ENCODE measurements around the gene GGT7. TPM values are rescaled to one million over a fixed set of nuclear protein-coding genes. Genes with fewer than 3 reads are reported as not detected.
A peak's percentile ranks its signal among the peaks of the same experiment; 100 is the strongest.

The GGT7 gene
- total RNA-seq, 4 donors from 2014 or later: 11.2 to 19.1 (median 15.1) TPM

DNA sequence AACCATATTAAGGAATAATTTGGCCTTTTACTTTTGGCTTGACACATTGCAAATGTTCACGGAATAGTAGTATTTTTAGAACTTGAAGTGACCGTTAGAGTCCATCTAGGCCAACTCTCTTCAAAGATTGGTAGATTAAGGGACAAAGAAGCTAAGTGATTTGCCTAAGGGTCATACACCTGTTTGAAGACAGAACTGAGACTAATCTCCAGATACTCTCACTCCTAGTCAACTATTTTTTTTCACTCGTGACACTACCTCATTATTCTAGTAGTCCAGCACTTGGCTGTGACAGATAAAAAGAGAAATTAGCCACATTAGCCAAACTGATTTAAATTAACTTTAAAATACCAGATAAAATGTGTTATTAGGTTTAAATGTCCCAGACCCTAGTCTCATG lies 14.4 kb upstream of the GGT7 start:
- in situ Hi-C loops (cut with MboI; ENCODE audit: low pct_ligation_motif_present in 1 of 4, low pct_unique_long_range_greater_than_20kb in 1 of 4, low sequenced_read_pairs in 3 of 4): no loop called here
- intact Hi-C loops (cut with DNase I; ENCODE audit: low total_unique reads): no loop called here
- WGBS, 2 donors (ENCODE audit: low coverage in 1 of 2): 44 to 56% methylated on average over 3 of the region's 3 CpGs
- no peak for DNase-seq
- H3K4me3 ChIP-seq: no peak overlapping the region
- no peak overlapping the region for H3K27ac ChIP-seq
- peaks cover 0 to 21% (median 5%) of the 10 kb centered on the region in 4 donors for H3K36me3 ChIP-seq
- no peaks in the 10 kb centered on the region for H3K9me3 ChIP-seq
- peaks cover 0 to 47% (median 16%) of the 10 kb centered on the region in 4 donors for H3K4me1 ChIP-seq
- no peaks in the 10 kb centered on the region for H3K27me3 ChIP-seq
- no peak for TF ChIP-seq EP300 (IDR thresholded peaks at IDR 0.05; ENCODE audit: low read depth)
- no peak for TF ChIP-seq POLR2A (IDR thresholded peaks at IDR 0.05)
- TF ChIP-seq, protein P1, sequence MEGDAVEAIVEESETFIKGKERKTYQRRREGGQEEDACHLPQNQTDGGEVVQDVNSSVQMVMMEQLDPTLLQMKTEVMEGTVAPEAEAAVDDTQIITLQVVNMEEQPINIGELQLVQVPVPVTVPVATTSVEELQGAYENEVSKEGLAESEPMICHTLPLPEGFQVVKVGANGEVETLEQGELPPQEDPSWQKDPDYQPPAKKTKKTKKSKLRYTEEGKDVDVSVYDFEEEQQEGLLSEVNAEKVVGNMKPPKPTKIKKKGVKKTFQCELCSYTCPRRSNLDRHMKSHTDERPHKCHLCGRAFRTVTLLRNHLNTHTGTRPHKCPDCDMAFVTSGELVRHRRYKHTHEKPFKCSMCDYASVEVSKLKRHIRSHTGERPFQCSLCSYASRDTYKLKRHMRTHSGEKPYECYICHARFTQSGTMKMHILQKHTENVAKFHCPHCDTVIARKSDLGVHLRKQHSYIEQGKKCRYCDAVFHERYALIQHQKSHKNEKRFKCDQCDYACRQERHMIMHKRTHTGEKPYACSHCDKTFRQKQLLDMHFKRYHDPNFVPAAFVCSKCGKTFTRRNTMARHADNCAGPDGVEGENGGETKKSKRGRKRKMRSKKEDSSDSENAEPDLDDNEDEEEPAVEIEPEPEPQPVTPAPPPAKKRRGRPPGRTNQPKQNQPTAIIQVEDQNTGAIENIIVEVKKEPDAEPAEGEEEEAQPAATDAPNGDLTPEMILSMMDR (IDR thresholded peaks at IDR 0.05): no peak
- TF ChIP-seq POLR2AphosphoS5 (IDR thresholded peaks at IDR 0.05): no peak

DNA sequence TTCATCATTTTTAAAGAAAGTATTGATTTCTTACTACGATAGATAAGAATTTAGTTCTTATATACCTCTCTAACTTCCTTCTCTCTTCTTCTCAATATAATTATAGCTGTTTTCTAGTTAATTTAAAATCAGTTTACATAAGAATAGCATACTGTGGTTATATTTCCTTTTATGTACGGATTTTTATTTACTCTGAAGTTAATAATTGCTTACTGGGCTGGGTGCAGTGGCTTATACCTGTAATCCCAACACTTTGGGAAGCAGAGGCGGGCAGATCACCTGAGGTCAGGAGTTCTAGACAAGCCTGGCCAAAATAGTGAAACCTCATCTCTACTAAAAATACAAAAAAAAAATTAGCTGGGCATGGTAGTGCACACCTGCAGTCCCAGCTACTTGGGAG lies 13.5 kb upstream of the GGT7 start:
- Histone ChIP-seq H3K27ac (peak overlapping the region in 1 of 4 donors; percentile 54), H3K4me3 (no peak overlapping the region), H3K9me3 (no peaks in the 10 kb centered on the region), H3K27me3 (no peaks in the 10 kb centered on the region), H3K4me1 (peaks cover 0 to 42% (median 9%) of the 10 kb centered on the region in 4 donors), H3K36me3 (peaks cover 0 to 21% (median 5%) of the 10 kb centered on the region in 4 donors)
- no peak for DNase-seq
- intact Hi-C loops (cut with DNase I; ENCODE audit: low total_unique reads): no loop called here
- 55 to 63% methylated on average over 1 to 3 of the region's 3 CpGs for WGBS, 2 donors (ENCODE audit: low coverage in 1 of 2)
- in situ Hi-C loops (cut with MboI; ENCODE audit: low pct_ligation_motif_present in 1 of 4, low pct_unique_long_range_greater_than_20kb in 1 of 4, low sequenced_read_pairs in 3 of 4): no loop called here
- TF ChIP-seq, protein P1 (IDR thresholded peaks at IDR 0.05): no peak

DNA sequence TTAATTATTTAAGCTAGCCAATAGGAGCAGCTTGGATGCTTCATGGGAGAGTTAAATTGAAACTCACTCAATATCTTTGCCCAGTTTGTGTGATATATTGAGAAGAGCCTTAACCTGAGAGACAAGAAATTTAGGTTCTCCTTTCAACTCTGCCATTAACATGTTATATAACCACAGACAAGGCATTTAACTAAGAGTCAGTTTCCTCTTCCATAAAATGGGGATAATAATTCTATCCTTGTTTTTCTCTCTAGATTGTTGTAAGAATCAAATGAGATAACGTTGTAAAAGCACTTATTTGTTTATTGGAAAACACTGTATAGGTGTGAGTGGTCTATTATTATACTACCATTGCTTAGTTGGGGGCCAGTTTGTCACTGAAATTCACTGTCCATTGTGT lies 11.6 kb upstream of the GGT7 start:
- intact Hi-C loops (cut with DNase I; ENCODE audit: low total_unique reads): no loop called here
- Histone ChIP-seq H3K4me1 (peaks cover 0 to 43% (median 17%) of the 10 kb centered on the region in 4 donors), H3K27me3 (no peaks in the 10 kb centered on the region), H3K36me3 (peaks cover 0 to 21% (median 5%) of the 10 kb centered on the region in 4 donors), H3K27ac (no peak overlapping the region), H3K4me3 (no peak overlapping the region), H3K9me3 (no peaks in the 10 kb centered on the region)
- in situ Hi-C loops (cut with MboI; ENCODE audit: low pct_ligation_motif_present in 1 of 4, low pct_unique_long_range_greater_than_20kb in 1 of 4, low sequenced_read_pairs in 3 of 4): no loop called here
- 58 to 70% methylated on average over 1 of the region's 1 CpG for WGBS, 2 donors (ENCODE audit: low coverage in 1 of 2)
- DNase-seq: no peak
- TF ChIP-seq, protein P1 (IDR thresholded peaks at IDR 0.05): no peak
- TF ChIP-seq POLR2A (IDR thresholded peaks at IDR 0.05): no peak
- TF ChIP-seq POLR2AphosphoS5 (IDR thresholded peaks at IDR 0.05): no peak
- no peak for TF ChIP-seq EP300 (IDR thresholded peaks at IDR 0.05; ENCODE audit: low read depth)

DNA sequence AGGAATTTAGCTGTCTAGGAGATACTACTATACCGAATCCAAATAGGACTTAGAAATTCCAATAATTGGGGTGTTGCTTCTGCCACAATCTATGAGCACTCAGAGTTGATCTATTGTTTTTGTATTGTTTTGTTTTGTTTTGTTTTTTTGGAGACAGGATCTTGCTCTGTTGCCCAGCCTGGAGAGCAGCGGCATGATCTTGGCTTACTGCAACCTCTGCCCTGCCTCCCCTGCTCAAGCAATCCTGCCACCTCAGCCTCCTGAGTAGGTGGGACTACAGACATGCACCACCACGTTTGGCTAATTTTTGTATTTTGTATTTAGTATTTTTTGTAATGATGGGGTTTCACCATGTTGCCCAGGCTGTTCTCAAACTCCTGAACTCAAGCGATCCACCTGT lies 11.2 kb upstream of the GGT7 start:
- Histone ChIP-seq H3K4me1 (peaks cover 0 to 46% (median 18%) of the 10 kb centered on the region in 4 donors), H3K9me3 (no peaks in the 10 kb centered on the region), H3K27ac (no peak overlapping the region), H3K27me3 (no peaks in the 10 kb centered on the region), H3K4me3 (no peak overlapping the region), H3K36me3 (peaks cover 0 to 21% (median 5%) of the 10 kb centered on the region in 4 donors)
- in situ Hi-C loops (cut with MboI; ENCODE audit: low pct_ligation_motif_present in 1 of 4, low pct_unique_long_range_greater_than_20kb in 1 of 4, low sequenced_read_pairs in 3 of 4): no loop called here
- TF ChIP-seq, protein P1 (IDR thresholded peaks at IDR 0.05): no peak
- TF ChIP-seq POLR2A (IDR thresholded peaks at IDR 0.05) (no peak), EP300 (IDR thresholded peaks at IDR 0.05; ENCODE audit: low read depth) (no peak), POLR2AphosphoS5 (IDR thresholded peaks at IDR 0.05) (no peak)
- WGBS, 2 donors (ENCODE audit: low coverage in 1 of 2): 87 to 100% methylated on average over 2 to 4 of the region's 4 CpGs
- no peak for DNase-seq
- intact Hi-C loops (cut with DNase I; ENCODE audit: low total_unique reads): no loop called here
